Measurements from ENCODE around the gene IDH3B. TPM values are rescaled to one million over a fixed set of nuclear protein-coding genes. Genes with fewer than 3 reads are reported as not detected.

Gene IDH3B
- total and polyA plus RNA-seq, 2 of the 13 experiments (the other 11 are each of a cell fraction or from before 2014, with no cell fraction given): 215 to 254 TPM

DNA sequence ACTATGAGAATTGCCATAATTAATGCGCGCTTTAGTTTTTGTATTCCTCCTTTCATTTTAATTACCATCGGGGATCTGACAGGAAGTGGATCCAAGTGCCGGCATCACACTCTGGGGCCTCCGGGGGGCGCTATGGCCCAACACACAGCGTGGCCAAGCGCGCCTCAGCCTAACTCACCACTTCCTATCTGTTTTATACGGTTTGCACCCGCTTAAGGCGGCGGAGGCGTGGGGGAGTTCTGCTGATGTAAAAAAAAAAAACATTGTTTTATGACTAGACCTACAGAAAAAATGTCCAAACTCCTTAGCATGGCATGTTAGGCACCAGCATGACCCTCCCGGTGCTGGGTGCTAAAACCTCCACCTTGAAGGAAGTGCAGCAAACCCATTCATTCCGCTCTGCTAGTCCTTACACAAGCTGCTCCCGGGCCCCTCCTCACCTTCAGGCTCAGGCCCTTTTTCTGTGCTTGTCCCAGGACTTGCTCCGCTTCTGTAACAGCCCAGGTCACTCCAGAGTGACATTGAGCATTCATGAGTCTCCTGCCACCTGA is 24.1 kb upstream of the IDH3B start (continued):
- TF ChIP-seq RCOR2 (CRISPR knock-in tag; IDR thresholded peaks at IDR 0.05) (no peak), ZNF713 (CRISPR knock-in tag; IDR thresholded peaks at IDR 0.05) (no peak), PBX3 (CRISPR knock-in tag; IDR thresholded peaks at IDR 0.05; ENCODE audit: borderline replicate concordance) (no peak), STAG1 (CRISPR knock-in tag; IDR thresholded peaks at IDR 0.05) (peak; percentile 72), ZNF501 (CRISPR knock-in tag; IDR thresholded peaks at IDR 0.05) (peak; percentile 58), ZNF558 (CRISPR knock-in tag; IDR thresholded peaks at IDR 0.05; ENCODE audit: borderline replicate concordance) (no peak), NRL (CRISPR knock-in tag; IDR thresholded peaks at IDR 0.05; ENCODE audit: borderline replicate concordance) (no peak), TAF1 (CRISPR knock-in tag; IDR thresholded peaks at IDR 0.05) (no peak), ETV5 (CRISPR knock-in tag; IDR thresholded peaks at IDR 0.05; ENCODE audit: borderline replicate concordance) (peak; percentile 44; the same call in 1 of the 2 replicates), ZSCAN12 (CRISPR knock-in tag; IDR thresholded peaks at IDR 0.05) (no peak), CREB1 (IDR thresholded peaks at IDR 0.05) (no peak), CREB1 (CRISPR knock-in tag; IDR thresholded peaks at IDR 0.05) (no peak), ZFAT (CRISPR knock-in tag; conservative IDR thresholded peaks at IDR 0.05) (no peak), SRSF1 (optimal IDR thresholded peaks at IDR 0.05; ENCODE audit: low read depth, low read length) (peak; percentile 0), MYC (CRISPR knock-in tag; IDR thresholded peaks at IDR 0.05; ENCODE audit: borderline replicate concordance) (no peak), SPEN (CRISPR knock-in tag; IDR thresholded peaks at IDR 0.05; ENCODE audit: low read depth) (peak; percentile 51; the same call in 1 of the 2 replicates), ZFP41 (CRISPR knock-in tag; IDR thresholded peaks at IDR 0.05; ENCODE audit: borderline replicate concordance) (0 out of 2 replicates have a peak, but pooled peaks have one; percentile 13), TOE1 (CRISPR knock-in tag; IDR thresholded peaks at IDR 0.05) (no peak), XBP1 (CRISPR knock-in tag; IDR thresholded peaks at IDR 0.05) (no peak)
- TF ChIP-seq, protein P1, sequence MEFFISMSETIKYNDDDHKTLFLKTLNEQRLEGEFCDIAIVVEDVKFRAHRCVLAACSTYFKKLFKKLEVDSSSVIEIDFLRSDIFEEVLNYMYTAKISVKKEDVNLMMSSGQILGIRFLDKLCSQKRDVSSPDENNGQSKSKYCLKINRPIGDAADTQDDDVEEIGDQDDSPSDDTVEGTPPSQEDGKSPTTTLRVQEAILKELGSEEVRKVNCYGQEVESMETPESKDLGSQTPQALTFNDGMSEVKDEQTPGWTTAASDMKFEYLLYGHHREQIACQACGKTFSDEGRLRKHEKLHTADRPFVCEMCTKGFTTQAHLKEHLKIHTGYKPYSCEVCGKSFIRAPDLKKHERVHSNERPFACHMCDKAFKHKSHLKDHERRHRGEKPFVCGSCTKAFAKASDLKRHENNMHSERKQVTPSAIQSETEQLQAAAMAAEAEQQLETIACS (CRISPR knock-in tag; IDR thresholded peaks at IDR 0.05): no peak
- TF ChIP-seq, protein P2, sequence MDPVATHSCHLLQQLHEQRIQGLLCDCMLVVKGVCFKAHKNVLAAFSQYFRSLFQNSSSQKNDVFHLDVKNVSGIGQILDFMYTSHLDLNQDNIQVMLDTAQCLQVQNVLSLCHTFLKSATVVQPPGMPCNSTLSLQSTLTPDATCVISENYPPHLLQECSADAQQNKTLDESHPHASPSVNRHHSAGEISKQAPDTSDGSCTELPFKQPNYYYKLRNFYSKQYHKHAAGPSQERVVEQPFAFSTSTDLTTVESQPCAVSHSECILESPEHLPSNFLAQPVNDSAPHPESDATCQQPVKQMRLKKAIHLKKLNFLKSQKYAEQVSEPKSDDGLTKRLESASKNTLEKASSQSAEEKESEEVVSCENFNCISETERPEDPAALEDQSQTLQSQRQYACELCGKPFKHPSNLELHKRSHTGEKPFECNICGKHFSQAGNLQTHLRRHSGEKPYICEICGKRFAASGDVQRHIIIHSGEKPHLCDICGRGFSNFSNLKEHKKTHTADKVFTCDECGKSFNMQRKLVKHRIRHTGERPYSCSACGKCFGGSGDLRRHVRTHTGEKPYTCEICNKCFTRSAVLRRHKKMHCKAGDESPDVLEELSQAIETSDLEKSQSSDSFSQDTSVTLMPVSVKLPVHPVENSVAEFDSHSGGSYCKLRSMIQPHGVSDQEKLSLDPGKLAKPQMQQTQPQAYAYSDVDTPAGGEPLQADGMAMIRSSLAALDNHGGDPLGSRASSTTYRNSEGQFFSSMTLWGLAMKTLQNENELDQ (CRISPR knock-in tag; IDR thresholded peaks at IDR 0.05; ENCODE audit: borderline replicate concordance): no peak
- TF ChIP-seq, protein P3, sequence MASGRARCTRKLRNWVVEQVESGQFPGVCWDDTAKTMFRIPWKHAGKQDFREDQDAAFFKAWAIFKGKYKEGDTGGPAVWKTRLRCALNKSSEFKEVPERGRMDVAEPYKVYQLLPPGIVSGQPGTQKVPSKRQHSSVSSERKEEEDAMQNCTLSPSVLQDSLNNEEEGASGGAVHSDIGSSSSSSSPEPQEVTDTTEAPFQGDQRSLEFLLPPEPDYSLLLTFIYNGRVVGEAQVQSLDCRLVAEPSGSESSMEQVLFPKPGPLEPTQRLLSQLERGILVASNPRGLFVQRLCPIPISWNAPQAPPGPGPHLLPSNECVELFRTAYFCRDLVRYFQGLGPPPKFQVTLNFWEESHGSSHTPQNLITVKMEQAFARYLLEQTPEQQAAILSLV (CRISPR knock-in tag; IDR thresholded peaks at IDR 0.05; ENCODE audit: borderline replicate concordance): peak; percentile 55; the same call in 1 of the 2 replicates
- TF ChIP-seq, protein P4, sequence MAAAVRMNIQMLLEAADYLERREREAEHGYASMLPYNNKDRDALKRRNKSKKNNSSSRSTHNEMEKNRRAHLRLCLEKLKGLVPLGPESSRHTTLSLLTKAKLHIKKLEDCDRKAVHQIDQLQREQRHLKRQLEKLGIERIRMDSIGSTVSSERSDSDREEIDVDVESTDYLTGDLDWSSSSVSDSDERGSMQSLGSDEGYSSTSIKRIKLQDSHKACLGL (CRISPR knock-in tag; IDR thresholded peaks at IDR 0.05): 0 out of 2 replicates have a peak, but pooled peaks have one; percentile 33

All from HepG2 (cell line).